Loucy (cell line): ENCODE measurements around the gene NHLRC2.
A peak's percentile ranks its signal among the peaks of the same experiment; 100 is the strongest.

ENCODE experiments used
- H2AFZ ChIP-seq: fragments of 200-600 bp; sonication (generic); 2 replicates; pipeline ENCODE4 v1.6.0; 2016; ENCODE audit warnings: antibody characterized with exemption, mild to moderate bottlenecking, low read length, moderate library complexity
- H3F3A ChIP-seq: fragments of 200-600 bp; 2 replicates; pipeline ENCODE4 v1.6.0; 2016; ENCODE audit warnings: antibody characterized with exemption, low read depth, mild to moderate bottlenecking
- H3K27me3 ChIP-seq: fragments of 200-600 bp; sonication (generic); 2 replicates; pipeline ENCODE4 v1.6.1; 2014; ENCODE audit warnings: low read length, mild to moderate bottlenecking; ENCODE audit not compliant: insufficient read depth, poor library complexity, severe bottlenecking
- H3K36me3 ChIP-seq: fragments of 200-600 bp; sonication (generic); 2 replicates; pipeline ENCODE4 v1.6.1; 2016; ENCODE audit warnings: low read length; ENCODE audit not compliant: insufficient read depth
- H3K4me1 ChIP-seq: fragments of 200-600 bp; sonication (generic); 2 replicates; pipeline ENCODE4 v1.5.1; 2014; ENCODE audit warnings: low read length, mild to moderate bottlenecking; ENCODE audit not compliant: insufficient read depth, poor library complexity, severe bottlenecking
- H3K4me2 ChIP-seq: fragments of 200-600 bp; sonication (generic); 2 replicates; pipeline ENCODE4 v1.6.0; 2014; ENCODE audit warnings: antibody characterized with exemption, low read length, low read depth, mild to moderate bottlenecking; ENCODE audit not compliant: poor library complexity, severe bottlenecking
- H3K4me3 ChIP-seq: fragments of 200-600 bp; sonication (generic); 2 replicates; pipeline ENCODE4 v1.5.1; 2014; ENCODE audit warnings: low read length, mild to moderate bottlenecking, mixed read lengths; ENCODE audit not compliant: poor library complexity, severe bottlenecking
- H3K79me2 ChIP-seq: fragments of 200-600 bp; sonication (generic); 2 replicates; pipeline ENCODE4 v1.6.1; 2014; ENCODE audit warnings: low read length; ENCODE audit not compliant: insufficient read depth
- H3K9ac ChIP-seq: fragments of 200-600 bp; sonication (generic); 2 replicates; pipeline ENCODE4 v1.6.0; 2014; ENCODE audit warnings: mild to moderate bottlenecking, low read depth, low read length, moderate library complexity; ENCODE audit not compliant: poor library complexity, severe bottlenecking
- H3K9me2 ChIP-seq: fragments of 200-600 bp; sonication (generic); replicated peaks from 2 replicates; pipeline ENCODE4 v1.6.1; 2016; ENCODE audit warnings: low read depth, low read length, mixed read lengths
- H3K9me3 ChIP-seq: fragments of 200-600 bp; sonication (generic); 2 replicates; pipeline ENCODE4 v1.6.1; 2014; ENCODE audit warnings: mild to moderate bottlenecking, antibody characterized with exemption, low read length, low read depth; ENCODE audit not compliant: insufficient read depth
- H4K20me1 ChIP-seq: fragments of 200-600 bp; sonication (generic); 2 replicates; pipeline ENCODE4 v1.6.0; 2014; ENCODE audit warnings: antibody characterized with exemption, low read length, mild to moderate bottlenecking; ENCODE audit not compliant: insufficient read depth, poor library complexity, severe bottlenecking
- CTCF ChIP-seq: fragments of 200-600 bp; sonication (generic); conservative IDR thresholded peaks from 2 replicates; pipeline ENCODE4 v1.5.1; 2014; ENCODE audit warnings: mild to moderate bottlenecking, antibody characterized with exemption, low read length
- EZH2phosphoT487 ChIP-seq: fragments of 200-600 bp; IDR thresholded peaks from 2 replicates; pipeline ENCODE4 v1.6.1; 2018; ENCODE audit warnings: antibody characterized with exemption, mild to moderate bottlenecking, moderate library complexity, borderline replicate concordance

The NHLRC2 gene

GRCh38 chr10:113937258-113937657 lies 82.8 kb downstream of the NHLRC2 start:
- no peak for TF ChIP-seq CTCF
- no peak for TF ChIP-seq EZH2phosphoT487
- H3K9me2 ChIP-seq = no peaks in the 10 kb centered on the region
- H3K9me3 ChIP-seq = no peaks in the 10 kb centered on the region
- H3K36me3 ChIP-seq = no peaks in the 10 kb centered on the region
- H3K4me1 ChIP-seq = no peaks in the 10 kb centered on the region
- no peak overlapping the region for H3K4me2 ChIP-seq
- H3K4me3 ChIP-seq = no peak overlapping the region
- H3F3A ChIP-seq = no peaks in the 10 kb centered on the region
- no peaks in the 10 kb centered on the region for H3K27me3 ChIP-seq
- no peaks in the 10 kb centered on the region for H3K79me2 ChIP-seq
- no peak overlapping the region for H2AFZ ChIP-seq
- H3K9ac ChIP-seq = no peak overlapping the region
- no peaks in the 10 kb centered on the region for H4K20me1 ChIP-seq

- Histone ChIP-seq H3K4me2 (no peak overlapping the region), H3K9me2 (no peaks in the 10 kb centered on the region), H4K20me1 (no peaks in the 10 kb centered on the region), H3K36me3 (no peaks in the 10 kb centered on the region), H3K9me3 (no peaks in the 10 kb centered on the region), H2AFZ (no peak overlapping the region), H3K4me3 (no peak overlapping the region), H3F3A (no peaks in the 10 kb centered on the region), H3K4me1 (no peaks in the 10 kb centered on the region), H3K27me3 (no peaks in the 10 kb centered on the region), H3K9ac (no peak overlapping the region), H3K79me2 (no peaks in the 10 kb centered on the region)
- TF ChIP-seq EZH2phosphoT487 (no peak), CTCF (no peak)
Observed at GRCh38 chr10:113937756-113938155, 83.3 kb downstream of the NHLRC2 start.

GRCh38 chr10:113939212-113939860 lies 84.9 kb downstream of the NHLRC2 start:
- H3K9me2 ChIP-seq = no peaks in the 10 kb centered on the region
- peak; percentile 66 for TF ChIP-seq CTCF
- no peak for TF ChIP-seq EZH2phosphoT487
- no peaks in the 10 kb centered on the region for H4K20me1 ChIP-seq
- H3F3A ChIP-seq = no peaks in the 10 kb centered on the region
- H3K9ac ChIP-seq = peak overlapping the region; percentile 5
- no peaks in the 10 kb centered on the region for H3K9me3 ChIP-seq
- no peaks in the 10 kb centered on the region for H3K79me2 ChIP-seq
- no peaks in the 10 kb centered on the region for H3K36me3 ChIP-seq
- H3K4me3 ChIP-seq = no peak overlapping the region
- no peak overlapping the region for H2AFZ ChIP-seq
- H3K27me3 ChIP-seq = no peaks in the 10 kb centered on the region
- H3K4me1 ChIP-seq = no peaks in the 10 kb centered on the region
- no peak overlapping the region for H3K4me2 ChIP-seq
